Natural killer cell (primary cell): Measurements from ENCODE around the gene SPAG6. TPM values are rescaled to one million over a fixed set of nuclear protein-coding genes. Genes with fewer than 3 reads are reported as not detected.

Source experiments
- ATAC-seq, 3 donors: fragments of 150-1000 bp in 2 of 3; fragments of 200-7000 bp in 1 of 3; cut with Tn5 transposase; 1 replicate in 1 of 3; 2 replicates in 2 of 3; pipeline ENCODE4 v1.10.0; 2021; ENCODE audit warnings: mild to moderate bottlenecking in 2 of 3, moderate library complexity in 2 of 3
- DNase-seq, 2 donors: peaks; one replicate each; pipeline versions ENCODE4 v3.0.0 to v3.0.0-alpha.2; 2013 to 2021; ENCODE audit warnings: mixed read lengths in 1 of 2
- H3K27ac ChIP-seq: one replicate; pipeline ENCODE4 v1.5.1; 2013; ENCODE audit warnings: mild to moderate bottlenecking, low read length
- H3K27me3 ChIP-seq: one replicate; pipeline ENCODE4 v1.6.1; 2013; ENCODE audit warnings: low read length; ENCODE audit not compliant: control insufficient read depth, insufficient read depth
- H3K36me3 ChIP-seq: one replicate; pipeline ENCODE4 v1.6.1; 2013; ENCODE audit warnings: low read length; ENCODE audit not compliant: control insufficient read depth, insufficient read depth
- H3K4me1 ChIP-seq: one replicate; pipeline ENCODE4 v1.6.1; 2013; ENCODE audit warnings: low read length; ENCODE audit not compliant: control insufficient read depth, insufficient read depth
- H3K4me3 ChIP-seq: one replicate; pipeline ENCODE4 v1.5.1; 2013; ENCODE audit warnings: low read length
- H3K9me3 ChIP-seq: one replicate; pipeline ENCODE4 v1.6.1; 2013; ENCODE audit warnings: low read length; ENCODE audit not compliant: control insufficient read depth, insufficient read depth
- H3K27ac Mint-ChIP-seq, 2 donors: one replicate each; pipeline ENCODE4 v1.8.0; 2022; ENCODE audit warnings: mild to moderate bottlenecking in 2 of 2, mixed read lengths in 2 of 2, moderate library complexity in 1 of 2
- H3K27me3 Mint-ChIP-seq, 2 donors: one replicate each; pipeline ENCODE4 v1.8.0; 2022; ENCODE audit warnings: low read depth in 2 of 2, mixed read lengths in 2 of 2
- H3K36me3 Mint-ChIP-seq: one replicate; pipeline ENCODE4 v1.8.0; 2022; ENCODE audit warnings: mixed read lengths
- H3K4me1 Mint-ChIP-seq, 2 donors: one replicate each; pipeline ENCODE4 v1.8.0; 2022; ENCODE audit warnings: mixed read lengths in 2 of 2
- H3K4me3 Mint-ChIP-seq: one replicate; pipeline ENCODE4 v1.8.0; 2022; ENCODE audit warnings: mild to moderate bottlenecking, moderate library complexity, mixed read lengths
- H3K9me3 Mint-ChIP-seq, 2 donors: one replicate each; pipeline ENCODE4 v1.8.0; 2022; ENCODE audit warnings: mixed read lengths in 2 of 2
- WGBS: methylation state at CpG from one replicate; pipeline ENCODE4 v1.1.7; 2013; ENCODE audit warnings: missing lambda C conversion rate; ENCODE audit not compliant: insufficient coverage; 5-methylcytosine and 5-hydroxymethylcytosine counted together
- intact Hi-C: fragments of 100-400 bp; cut with micrococcal nuclease; formaldehyde crosslinking; loops from one replicate; pipeline ENCODE4 v1.14.2; 2022
- total RNA-seq, 4 donors: library from RNA; stranded (reverse); fragments of 120-200 nt in 1 of 4; gene quantifications; one replicate each; pipeline versions ENCODE4 v1.2.3 to v1.2.4, GENCODE V29; 2013 to 2022
- TF ChIP-seq, protein P1 (sequence below): fragments of 200-600 bp; IDR thresholded peaks from one replicate; pipeline ENCODE4 v1.8.0; 2022; ENCODE audit warnings: antibody characterized with exemption

SPAG6 gene
- total RNA-seq, 3 donors from 2014 or later (not counting 1 experiment from before 2014, with no cell fraction given) = 0.35 to 0.79 TPM; not detected in 1

DNA sequence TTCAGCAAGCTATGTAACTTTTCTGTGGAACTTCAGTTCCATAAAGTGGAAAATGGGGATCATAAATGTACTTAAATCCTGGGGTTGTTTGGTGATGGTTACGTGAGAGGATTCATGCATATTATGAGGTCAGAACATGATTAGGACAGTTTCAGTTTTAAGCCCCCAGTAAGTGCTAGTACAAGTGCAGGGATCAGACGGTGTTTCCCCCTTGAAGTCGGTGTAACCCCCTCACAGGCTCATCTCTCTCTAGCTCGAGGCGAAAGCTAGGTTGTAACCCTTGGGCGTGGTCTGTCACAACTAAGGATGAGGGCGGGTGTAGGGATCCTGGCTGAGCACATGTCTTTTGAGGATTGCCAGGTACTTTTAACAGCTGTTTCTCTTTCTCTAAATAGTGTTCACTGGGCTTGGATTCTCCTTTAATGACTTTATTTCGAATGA, 84.7 kb downstream of the SPAG6 start:
- Histone ChIP-seq H3K9me3 (no peaks in the 10 kb centered on the region), H3K4me3 (no peak overlapping the region), H3K36me3 (no peaks in the 10 kb centered on the region), H3K27ac (no peak overlapping the region), H3K4me1 (no peaks in the 10 kb centered on the region), H3K27me3 (peaks cover 4% of the 10 kb centered on the region)
- H3K36me3 Mint-ChIP-seq = no peaks in the 10 kb centered on the region
- no peaks in the 10 kb centered on the region for H3K9me3 Mint-ChIP-seq
- no peak for ATAC-seq
- intact Hi-C loops = no loop called here
- no peak overlapping the region for H3K4me3 Mint-ChIP-seq
- TF ChIP-seq, protein P1, sequence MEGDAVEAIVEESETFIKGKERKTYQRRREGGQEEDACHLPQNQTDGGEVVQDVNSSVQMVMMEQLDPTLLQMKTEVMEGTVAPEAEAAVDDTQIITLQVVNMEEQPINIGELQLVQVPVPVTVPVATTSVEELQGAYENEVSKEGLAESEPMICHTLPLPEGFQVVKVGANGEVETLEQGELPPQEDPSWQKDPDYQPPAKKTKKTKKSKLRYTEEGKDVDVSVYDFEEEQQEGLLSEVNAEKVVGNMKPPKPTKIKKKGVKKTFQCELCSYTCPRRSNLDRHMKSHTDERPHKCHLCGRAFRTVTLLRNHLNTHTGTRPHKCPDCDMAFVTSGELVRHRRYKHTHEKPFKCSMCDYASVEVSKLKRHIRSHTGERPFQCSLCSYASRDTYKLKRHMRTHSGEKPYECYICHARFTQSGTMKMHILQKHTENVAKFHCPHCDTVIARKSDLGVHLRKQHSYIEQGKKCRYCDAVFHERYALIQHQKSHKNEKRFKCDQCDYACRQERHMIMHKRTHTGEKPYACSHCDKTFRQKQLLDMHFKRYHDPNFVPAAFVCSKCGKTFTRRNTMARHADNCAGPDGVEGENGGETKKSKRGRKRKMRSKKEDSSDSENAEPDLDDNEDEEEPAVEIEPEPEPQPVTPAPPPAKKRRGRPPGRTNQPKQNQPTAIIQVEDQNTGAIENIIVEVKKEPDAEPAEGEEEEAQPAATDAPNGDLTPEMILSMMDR = no peak
- no peak for DNase-seq
- WGBS = 69% methylated on average over 7 of the region's 8 CpGs
- H3K27me3 Mint-ChIP-seq = peaks cover 15 to 35% of the 10 kb centered on the region in 2 donors
- peaks cover 0 to 4% of the 10 kb centered on the region in 2 donors for H3K4me1 Mint-ChIP-seq
- no peak overlapping the region for H3K27ac Mint-ChIP-seq

DNA sequence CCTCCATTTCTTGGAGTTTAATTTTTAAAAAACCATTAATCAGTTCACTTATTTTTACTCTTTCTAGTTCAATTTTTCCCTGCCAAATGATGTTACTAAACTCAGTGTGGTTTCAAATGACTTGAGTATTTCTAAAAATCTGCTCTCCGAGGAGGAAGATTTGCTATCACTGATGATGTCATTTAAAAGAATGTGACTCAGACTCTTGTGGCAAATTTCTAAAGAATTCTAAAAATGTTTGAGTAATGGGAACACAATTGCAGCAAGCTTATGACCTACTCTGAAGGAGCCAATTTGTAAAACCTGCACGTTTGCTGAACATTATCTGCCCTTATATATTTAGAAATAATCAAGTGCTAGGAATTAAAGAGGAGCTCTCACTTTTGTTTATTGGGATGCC, 88.6 kb downstream of the SPAG6 start:
- Mint-ChIP-seq H3K4me1 (peaks cover 27% of the 10 kb centered on the region in 2 donors), H3K27me3 (peaks cover 5 to 24% of the 10 kb centered on the region in 2 donors), H3K27ac (no peak overlapping the region), H3K9me3 (no peaks in the 10 kb centered on the region), H3K36me3 (no peaks in the 10 kb centered on the region), H3K4me3 (no peak overlapping the region)
- intact Hi-C loops = no loop called here
- DNase-seq (no peak), ATAC-seq (no peak)
- peaks cover 23% of the 10 kb centered on the region for H3K4me1 ChIP-seq
- no peaks in the 10 kb centered on the region for H3K9me3 ChIP-seq
- 88% methylated on average over 2 of the region's 2 CpGs for WGBS
- H3K4me3 ChIP-seq = no peak overlapping the region
- peaks cover 2% of the 10 kb centered on the region for H3K27me3 ChIP-seq
- TF ChIP-seq, protein P1 = no peak
- no peak overlapping the region for H3K27ac ChIP-seq
- H3K36me3 ChIP-seq = no peaks in the 10 kb centered on the region

DNA sequence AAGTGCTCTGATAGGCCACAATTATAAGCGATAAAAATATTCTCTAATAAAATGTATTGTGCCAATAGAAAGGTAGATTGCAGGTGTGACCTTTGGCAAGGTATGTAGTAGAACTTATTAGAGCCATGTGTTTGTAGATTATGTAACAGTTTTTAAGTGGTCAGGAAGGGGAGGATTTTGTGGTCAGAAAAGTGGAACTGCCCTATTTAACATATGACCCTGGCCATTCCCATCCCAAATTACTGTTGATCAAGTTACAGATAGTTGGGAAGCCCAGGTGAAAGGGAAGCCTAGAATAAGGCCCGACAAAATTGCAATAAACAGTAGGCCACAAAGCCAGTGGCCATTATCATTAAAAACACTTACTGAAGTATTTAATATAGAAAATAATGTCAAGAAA, 89.2 kb downstream of the SPAG6 start:
- Histone ChIP-seq H3K4me1 (peaks cover 23% of the 10 kb centered on the region), H3K36me3 (no peaks in the 10 kb centered on the region), H3K27me3 (peaks cover 2% of the 10 kb centered on the region), H3K4me3 (no peak overlapping the region), H3K27ac (no peak overlapping the region), H3K9me3 (no peaks in the 10 kb centered on the region)
- ATAC-seq = no peak
- Mint-ChIP-seq H3K36me3 (no peaks in the 10 kb centered on the region), H3K4me3 (no peak overlapping the region), H3K4me1 (peaks cover 32 to 34% of the 10 kb centered on the region in 2 donors), H3K27me3 (peaks cover 3 to 17% of the 10 kb centered on the region in 2 donors), H3K27ac (no peak overlapping the region), H3K9me3 (no peaks in the 10 kb centered on the region)
- no peak for DNase-seq
- TF ChIP-seq, protein P1 = no peak
- intact Hi-C loops = no loop called here
- WGBS = 88% methylated on average over 1 of the region's 2 CpGs

DNA sequence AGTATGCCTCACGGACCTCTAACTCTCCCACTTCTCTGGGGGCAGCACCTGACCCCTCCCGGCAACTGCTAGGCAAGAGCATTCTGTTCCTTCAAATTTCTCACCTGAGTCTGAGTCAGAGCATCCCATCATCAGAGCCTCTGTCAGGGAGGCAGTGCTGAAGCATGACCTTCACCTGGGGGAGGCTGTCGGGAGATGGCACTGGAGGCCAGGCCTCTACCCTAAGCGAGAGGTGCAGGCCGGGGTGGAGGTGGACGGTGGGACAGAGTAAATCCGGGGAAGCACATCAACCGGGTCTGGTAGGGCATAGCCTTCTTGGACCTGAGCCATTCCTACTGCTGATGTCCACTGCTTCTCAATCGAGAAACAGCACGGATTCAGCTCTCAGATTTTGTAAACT, 90.4 kb downstream of the SPAG6 start:
- peaks cover 2% of the 10 kb centered on the region for H3K27me3 ChIP-seq
- no peak overlapping the region for H3K4me3 ChIP-seq
- no peaks in the 10 kb centered on the region for H3K9me3 Mint-ChIP-seq
- H3K27ac ChIP-seq = no peak overlapping the region
- H3K27ac Mint-ChIP-seq = peak overlapping the region; percentile 97
- no peaks in the 10 kb centered on the region for H3K36me3 Mint-ChIP-seq
- no peaks in the 10 kb centered on the region for H3K36me3 ChIP-seq
- peak overlapping the region; percentile 77 for H3K4me3 Mint-ChIP-seq
- WGBS = 96% methylated on average over 10 of the region's 10 CpGs
- peaks cover 37 to 43% of the 10 kb centered on the region in 2 donors for H3K4me1 Mint-ChIP-seq
- ATAC-seq = no peak
- DNase-seq = peak in 1 of 2 donors; percentile 22
- TF ChIP-seq, protein P1 = no peak
- intact Hi-C loops = loop anchor here (1.0 to 5.0 kb wide), 5 partner anchors 118 to 477 kb away; partner anchors contain the start of genes COMMD3 and DNAJC1
- H3K4me1 ChIP-seq = peaks cover 23% of the 10 kb centered on the region
- H3K27me3 Mint-ChIP-seq = peaks cover 0 to 6% of the 10 kb centered on the region in 2 donors
- no peaks in the 10 kb centered on the region for H3K9me3 ChIP-seq
